ENCODE measurements around the gene CCN6.
A peak's percentile ranks its signal among the peaks of the same experiment; 100 is the strongest.

GRCh38 chr6:112018619-112019416 is 35.1 kb upstream of the CCN6 start:
- TF ChIP-seq CTCF (IDR thresholded peaks at IDR 0.05; ENCODE audit: low read depth, low read length, missing input control) (no peak), RAD21 (IDR thresholded peaks at IDR 0.05) (peak; percentile 56), MAX (IDR thresholded peaks at IDR 0.05) (peak; percentile 68)

All from liver (tissue), 3 donors.